ENCODE measurements around the gene SDSL. TPM values are rescaled to one million over a fixed set of nuclear protein-coding genes. Genes with fewer than 3 reads are reported as not detected.

Gene SDSL
- total RNA-seq, 4 donors from 2014 or later = 0.91 to 1.4 (median 0.98) TPM; not detected in 1

DNA sequence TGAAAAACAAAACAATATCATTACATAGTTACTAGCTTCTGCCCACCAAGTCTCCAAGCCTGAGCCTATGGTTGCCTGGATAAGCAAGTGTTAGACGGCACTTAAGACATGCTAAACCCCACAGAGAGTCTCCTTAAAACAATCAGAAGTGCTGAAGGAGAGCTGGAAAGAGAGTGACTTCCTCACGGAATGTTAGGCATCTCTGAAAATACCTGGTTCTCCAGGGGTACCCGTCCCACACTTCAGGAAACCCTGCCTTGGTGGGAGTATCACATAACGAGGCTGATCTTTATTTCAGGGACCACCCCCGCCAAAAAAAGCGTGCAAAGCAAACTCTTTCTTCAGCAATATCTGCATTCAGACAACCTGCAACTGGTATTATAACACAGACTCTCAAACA lies 31.1 kb downstream of the SDSL start:
- Histone ChIP-seq H3K4me1 (no peaks in the 10 kb centered on the region), H3K27ac (no peak overlapping the region), H3K36me3 (no peaks in the 10 kb centered on the region), H3K27me3 (peaks cover 2 to 6% (median 5%) of the 10 kb centered on the region in 3 donors), H3K9me3 (no peaks in the 10 kb centered on the region), H3K4me3 (no peak overlapping the region)
- intact Hi-C loops (cut with DNase I; ENCODE audit: low total_unique reads) = no loop called here
- in situ Hi-C loops (cut with MboI; ENCODE audit: low sequenced_read_pairs in 4 of 4) = loop anchor here (25.0 kb wide), 1 partner anchor 459 kb away; no protein-coding TSS in a partner anchor
- TF ChIP-seq, protein P1, sequence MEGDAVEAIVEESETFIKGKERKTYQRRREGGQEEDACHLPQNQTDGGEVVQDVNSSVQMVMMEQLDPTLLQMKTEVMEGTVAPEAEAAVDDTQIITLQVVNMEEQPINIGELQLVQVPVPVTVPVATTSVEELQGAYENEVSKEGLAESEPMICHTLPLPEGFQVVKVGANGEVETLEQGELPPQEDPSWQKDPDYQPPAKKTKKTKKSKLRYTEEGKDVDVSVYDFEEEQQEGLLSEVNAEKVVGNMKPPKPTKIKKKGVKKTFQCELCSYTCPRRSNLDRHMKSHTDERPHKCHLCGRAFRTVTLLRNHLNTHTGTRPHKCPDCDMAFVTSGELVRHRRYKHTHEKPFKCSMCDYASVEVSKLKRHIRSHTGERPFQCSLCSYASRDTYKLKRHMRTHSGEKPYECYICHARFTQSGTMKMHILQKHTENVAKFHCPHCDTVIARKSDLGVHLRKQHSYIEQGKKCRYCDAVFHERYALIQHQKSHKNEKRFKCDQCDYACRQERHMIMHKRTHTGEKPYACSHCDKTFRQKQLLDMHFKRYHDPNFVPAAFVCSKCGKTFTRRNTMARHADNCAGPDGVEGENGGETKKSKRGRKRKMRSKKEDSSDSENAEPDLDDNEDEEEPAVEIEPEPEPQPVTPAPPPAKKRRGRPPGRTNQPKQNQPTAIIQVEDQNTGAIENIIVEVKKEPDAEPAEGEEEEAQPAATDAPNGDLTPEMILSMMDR (IDR thresholded peaks at IDR 0.05 in 4 of 5, conservative IDR thresholded peaks at IDR 0.05 in 1 of 5) = no peak
- TF ChIP-seq POLR2A (IDR thresholded peaks at IDR 0.05) = no peak
- ATAC-seq (no peak), DNase-seq (no peak)

DNA sequence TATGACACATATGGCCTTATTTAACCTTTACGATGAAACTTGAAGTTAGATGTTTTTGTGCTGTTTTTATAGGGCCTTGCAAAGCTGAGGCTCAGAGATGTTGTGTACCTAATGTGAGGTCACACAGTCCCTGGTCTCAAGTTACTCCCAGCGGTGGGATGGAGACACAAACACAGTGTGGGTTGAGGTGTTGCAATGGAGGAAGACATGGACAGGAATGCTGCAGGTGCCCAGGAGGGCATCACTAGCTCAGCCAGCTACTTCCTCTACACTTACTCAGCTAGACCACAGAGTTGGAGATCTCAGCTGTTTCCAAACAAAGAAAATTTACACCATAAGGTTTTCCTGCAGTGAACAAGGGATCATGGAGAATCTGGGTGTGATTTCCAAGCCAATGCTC lies 34.0 kb downstream of the SDSL start:
- H3K27ac ChIP-seq = no peak overlapping the region
- H3K27me3 ChIP-seq = peaks cover 9 to 17% (median 11%) of the 10 kb centered on the region in 3 donors

DNA sequence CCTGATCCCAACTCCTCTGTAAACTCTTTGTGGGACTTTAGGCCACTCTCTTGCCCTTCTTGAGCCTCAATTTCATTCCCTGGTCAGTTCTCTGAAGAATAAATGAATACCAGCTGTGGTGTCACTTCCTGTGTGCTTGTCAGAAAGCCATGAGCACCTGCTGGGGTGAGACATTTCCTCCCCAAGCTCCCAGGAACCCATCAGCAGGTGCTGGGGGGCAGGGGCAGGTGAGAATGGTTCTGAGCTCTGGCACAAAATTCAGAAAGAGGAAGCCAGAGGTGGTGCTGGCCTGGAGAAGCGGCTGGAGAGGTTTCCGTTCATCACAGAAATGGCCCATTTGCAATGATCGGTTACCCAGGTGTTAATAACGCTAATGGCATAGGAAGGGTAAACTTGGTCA lies 34.6 kb downstream of the SDSL start:
- Histone ChIP-seq H3K36me3 (no peaks in the 10 kb centered on the region), H3K27ac (no peak overlapping the region), H3K27me3 (peaks cover 15 to 20% (median 17%) of the 10 kb centered on the region in 3 donors), H3K4me1 (no peaks in the 10 kb centered on the region), H3K9me3 (no peaks in the 10 kb centered on the region), H3K4me3 (no peak overlapping the region)
- intact Hi-C loops (cut with DNase I; ENCODE audit: low total_unique reads) = no loop called here
- no peak for DNase-seq
- TF ChIP-seq, protein P1 (IDR thresholded peaks at IDR 0.05 in 4 of 5, conservative IDR thresholded peaks at IDR 0.05 in 1 of 5) = no peak
- TF ChIP-seq POLR2A (IDR thresholded peaks at IDR 0.05) = no peak
- ATAC-seq = no peak
- in situ Hi-C loops (cut with MboI; ENCODE audit: low sequenced_read_pairs in 4 of 4) = loop anchor here (25.0 kb wide), 1 partner anchor 456 kb away; no protein-coding TSS in a partner anchor

More for the DNA sequence above, 34.0 kb downstream of the SDSL start:
- TF ChIP-seq, protein P1 (IDR thresholded peaks at IDR 0.05 in 4 of 5, conservative IDR thresholded peaks at IDR 0.05 in 1 of 5) = no peak
- no peak for TF ChIP-seq POLR2A (IDR thresholded peaks at IDR 0.05)
- Histone ChIP-seq H3K36me3 (no peaks in the 10 kb centered on the region), H3K4me1 (no peaks in the 10 kb centered on the region), H3K4me3 (no peak overlapping the region), H3K9me3 (no peaks in the 10 kb centered on the region)
- DNase-seq = no peak
- in situ Hi-C loops (cut with MboI; ENCODE audit: low sequenced_read_pairs in 4 of 4) = loop anchor here (25.0 kb wide), 1 partner anchor 456 kb away; no protein-coding TSS in a partner anchor
- no peak for ATAC-seq
- intact Hi-C loops (cut with DNase I; ENCODE audit: low total_unique reads) = no loop called here

DNA sequence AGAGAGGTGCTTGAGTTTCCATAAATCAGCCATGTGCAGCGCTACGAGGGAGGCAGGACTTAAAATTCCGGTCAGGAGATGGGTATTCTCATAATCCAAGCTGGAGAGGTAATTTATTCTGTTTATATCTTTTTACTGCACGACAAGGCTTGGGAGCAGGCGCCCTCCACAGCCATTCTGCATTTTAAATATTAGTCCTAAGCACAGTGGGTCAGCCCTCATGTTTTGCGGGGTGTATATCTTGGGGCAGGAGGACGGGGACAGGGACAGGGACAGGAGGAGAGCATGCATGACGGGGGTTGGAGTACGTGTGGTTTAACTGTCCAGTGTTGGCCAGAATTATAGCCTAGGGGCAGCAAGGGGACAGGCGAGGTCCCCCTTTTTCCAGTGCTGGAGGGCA lies 35.0 kb downstream of the SDSL start:
- no peak overlapping the region for H3K27ac ChIP-seq
- H3K27me3 ChIP-seq = peaks cover 19 to 22% (median 21%) of the 10 kb centered on the region in 3 donors
- no peaks in the 10 kb centered on the region for H3K9me3 ChIP-seq
- H3K4me3 ChIP-seq = no peak overlapping the region
- DNase-seq (no peak), ATAC-seq (no peak)
- no peaks in the 10 kb centered on the region for H3K36me3 ChIP-seq
- no peak for TF ChIP-seq POLR2A (IDR thresholded peaks at IDR 0.05)
- TF ChIP-seq, protein P1 (IDR thresholded peaks at IDR 0.05 in 4 of 5, conservative IDR thresholded peaks at IDR 0.05 in 1 of 5) = no peak
- H3K4me1 ChIP-seq = no peaks in the 10 kb centered on the region
- in situ Hi-C loops (cut with MboI; ENCODE audit: low sequenced_read_pairs in 4 of 4) = loop anchor here (25.0 kb wide), 1 partner anchor 455 kb away; no protein-coding TSS in a partner anchor
- intact Hi-C loops (cut with DNase I; ENCODE audit: low total_unique reads) = no loop called here

DNA sequence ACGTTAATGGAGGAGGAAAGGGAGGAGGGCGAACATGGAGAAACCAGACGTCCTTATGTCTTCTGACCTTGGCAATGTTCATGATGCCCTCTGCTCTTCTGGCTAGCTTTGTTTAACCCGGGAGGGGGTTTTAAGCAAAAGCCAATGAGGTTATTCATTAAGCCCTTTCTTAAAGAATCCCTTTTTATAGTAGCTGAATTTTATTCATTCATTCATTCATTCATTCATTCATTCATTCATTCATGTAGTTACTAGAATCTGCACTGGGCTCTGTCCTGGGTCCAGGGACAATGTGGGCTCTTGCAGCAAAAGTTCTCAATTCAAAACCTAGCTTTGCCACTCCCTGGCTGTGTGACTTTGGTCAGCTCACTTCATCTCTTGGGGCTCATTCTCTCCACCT lies 35.5 kb downstream of the SDSL start:
- no peak overlapping the region for H3K27ac ChIP-seq
- no peaks in the 10 kb centered on the region for H3K36me3 ChIP-seq
- TF ChIP-seq POLR2A (IDR thresholded peaks at IDR 0.05) = no peak
- TF ChIP-seq, protein P1 (IDR thresholded peaks at IDR 0.05 in 4 of 5, conservative IDR thresholded peaks at IDR 0.05 in 1 of 5) = no peak
- H3K4me1 ChIP-seq = peaks cover 0 to 3% of the 10 kb centered on the region in 2 donors
- no peaks in the 10 kb centered on the region for H3K9me3 ChIP-seq
- ATAC-seq = no peak
- in situ Hi-C loops (cut with MboI; ENCODE audit: low sequenced_read_pairs in 4 of 4) (loop anchor here (25.0 kb wide), 1 partner anchor 455 kb away; no protein-coding TSS in a partner anchor), intact Hi-C loops (cut with DNase I; ENCODE audit: low total_unique reads) (no loop called here)
- peaks cover 24 to 26% (median 25%) of the 10 kb centered on the region in 3 donors for H3K27me3 ChIP-seq
- H3K4me3 ChIP-seq = no peak overlapping the region
- no peak for DNase-seq

All from gastrocnemius medialis (tissue), 4 donors.